Activated CD4-positive, alpha-beta T cell treated with anti-CD3 and anti-CD28 coated beads for 1 hour (primary cell): ENCODE measurements around the gene NUP210.

Experiments used
- DNase-seq: peaks from one replicate; pipeline ENCODE4 v3.0.0-alpha.2; 2020

NUP210 gene

GRCh38 chr3:13272831-13273603, 147.1 kb downstream of the NUP210 start:
- DNase-seq, result no peak

DNA sequence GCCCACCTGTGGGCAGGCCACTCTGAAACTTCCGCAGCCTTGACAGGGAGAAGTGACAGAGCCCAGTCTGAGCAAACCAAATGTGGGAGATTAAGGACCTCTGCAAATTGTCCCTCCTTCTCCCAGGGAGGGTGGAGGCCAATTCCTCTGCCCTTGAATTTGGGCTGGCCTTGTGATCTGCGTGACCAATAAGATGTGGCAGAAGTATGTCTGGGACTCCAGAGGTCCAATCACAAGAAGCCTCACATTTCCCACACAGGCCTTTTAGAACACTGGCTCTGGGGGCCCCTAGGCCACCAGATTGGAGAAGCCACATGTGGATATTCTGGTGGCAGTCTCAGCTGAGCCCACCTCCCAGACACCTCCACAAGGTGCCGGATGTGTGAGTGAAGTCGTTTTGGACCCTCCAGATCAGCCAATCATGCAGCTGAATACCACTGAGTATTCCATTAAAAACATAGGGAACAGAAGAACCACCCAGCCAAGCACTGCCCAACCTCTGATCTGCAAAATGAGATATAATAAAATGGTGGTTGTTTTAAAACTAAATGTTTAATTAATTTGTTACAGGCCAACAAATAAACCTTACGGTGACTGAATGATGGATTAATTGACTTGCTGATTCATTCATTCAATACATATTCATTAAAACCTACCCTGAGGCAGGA, 150.3 kb downstream of the NUP210 start:
- no peak for DNase-seq

DNA sequence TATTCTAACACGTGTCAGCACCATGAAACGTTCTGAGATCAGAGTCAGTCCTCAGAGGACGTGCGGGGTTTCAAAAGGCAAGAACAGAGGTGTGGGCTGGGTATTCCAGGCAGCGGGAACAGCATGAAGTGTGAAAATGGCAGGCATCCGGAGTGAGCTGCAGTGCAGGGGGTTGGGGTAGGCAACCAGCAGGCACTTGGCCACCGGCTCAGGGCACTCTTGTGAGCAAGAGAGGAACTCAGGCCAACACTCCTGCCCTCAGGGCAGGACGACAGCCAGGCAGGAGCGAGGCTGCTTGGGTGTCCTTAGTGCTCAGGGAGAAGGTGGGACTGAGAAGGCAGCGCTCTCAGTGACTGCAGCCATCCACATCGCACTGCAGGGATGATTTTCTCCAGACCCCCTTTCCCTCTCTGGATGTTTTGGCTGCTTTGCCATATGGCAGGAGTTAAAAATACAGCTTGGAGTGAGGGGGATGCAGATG, 151.1 kb downstream of the NUP210 start:
- DNase-seq, result no peak

DNA sequence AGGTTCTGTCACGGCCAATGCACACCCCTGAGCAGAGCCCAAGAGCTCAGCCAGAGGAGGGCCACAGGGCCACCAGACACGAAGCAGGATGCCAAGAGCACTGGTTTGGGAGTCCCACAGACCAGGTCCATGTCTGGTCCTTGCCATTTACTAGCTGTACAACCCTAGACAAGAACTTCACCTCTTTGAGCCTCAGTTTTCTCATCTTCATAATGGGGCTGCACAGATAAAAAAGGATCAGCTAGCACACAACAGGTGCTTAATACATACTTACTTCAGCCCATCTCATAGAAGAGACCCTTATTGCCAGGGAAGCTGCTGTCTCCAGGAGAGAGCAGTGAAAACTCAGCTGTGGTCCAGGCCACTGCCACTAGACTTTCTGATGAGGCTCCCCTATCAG, 152.0 kb downstream of the NUP210 start:
- DNase-seq, result no peak

- DNase-seq, result no peak
Measured at GRCh38 chr3:13266651-13267362, 153.3 kb downstream of the NUP210 start.
